Esophagus muscularis mucosa (tissue), 4 donors: ENCODE measurements around the gene LXN. TPM values are rescaled to one million over a fixed set of nuclear protein-coding genes. Genes with fewer than 3 reads are reported as not detected.

Experiments
- DNase-seq: peaks from one replicate; pipeline ENCODE4 v3.0.0-alpha.2; 2017; ENCODE audit errors: extremely low spot score
- H3K27ac ChIP-seq, 4 donors: fragments of 200-600 bp; sonication (generic); replicated peaks in 1 of 4; 1 replicate in 3 of 4; 2 replicates in 1 of 4; pipeline ENCODE4 v1.5.1; 2016 to 2019; ENCODE audit warnings: mild to moderate bottlenecking in 1 of 4
- H3K27me3 ChIP-seq, 4 donors: fragments of 200-600 bp; sonication (generic); one replicate each; pipeline versions ENCODE4 v1.5.1 to v1.6.0; 2016 to 2019
- H3K36me3 ChIP-seq, 4 donors: fragments of 200-600 bp; sonication (generic); one replicate each; pipeline ENCODE4 v1.5.1; 2016 to 2019
- H3K4me1 ChIP-seq, 4 donors: fragments of 200-600 bp; sonication (generic); one replicate each; pipeline ENCODE4 v1.5.1; 2016 to 2019
- H3K4me3 ChIP-seq, 4 donors: fragments of 200-600 bp; sonication (generic); 1 replicate in 2 of 4; 2 replicates in 2 of 4; pipeline ENCODE4 v1.5.1; 2016 to 2019; ENCODE audit warnings: mild to moderate bottlenecking in 4 of 4, moderate library complexity in 1 of 4
- H3K9me3 ChIP-seq, 4 donors: fragments of 200-600 bp; sonication (generic); 1 replicate in 3 of 4; 2 replicates in 1 of 4; pipeline ENCODE4 v1.5.1; 2016 to 2019
- EP300 ChIP-seq: sonication (generic); formaldehyde crosslinking; IDR thresholded peaks from one replicate; pipeline ENCODE4 v1.6.1; 2017; ENCODE audit warnings: antibody characterized with exemption
- POLR2A ChIP-seq: fragments of 450-650 bp; IDR thresholded peaks from one replicate; pipeline ENCODE4 v1.6.1; 2017; ENCODE audit warnings: antibody characterized with exemption, moderate library complexity, mild to moderate bottlenecking, low read depth
- POLR2AphosphoS5 ChIP-seq, 2 donors: sonication (generic); formaldehyde crosslinking; IDR thresholded peaks; one replicate each; pipeline ENCODE4 v1.6.1; 2017; ENCODE audit warnings: antibody characterized with exemption in 2 of 2
- WGBS: methylation state at CpG from one replicate; pipeline ENCODE4 v1.1.5; 2018; 5-methylcytosine and 5-hydroxymethylcytosine counted together
- intact Hi-C: fragments of 100-400 bp; cut with DNase I; formaldehyde crosslinking; loops from one replicate; pipeline ENCODE4 v1.15.1; 2023
- total RNA-seq, 4 donors: library from RNA; depleted of rRNA; stranded (reverse); fragments of >200 nt; gene quantifications; one replicate each; pipeline versions ENCODE4 v1.1.0 to v1.2.1, GENCODE V29; 2016
- TF ChIP-seq, protein P1 (sequence below), 3 experiments: fragments of 200-600 bp in 2 of 3; fragments of 450-650 bp in 1 of 3; sonication (generic) in 2 of 3; IDR thresholded peaks; one replicate each; pipeline ENCODE4 v1.5.1; 2017 to 2019; ENCODE audit warnings: antibody characterized with exemption in 3 of 3, mild to moderate bottlenecking in 2 of 3, moderate library complexity in 1 of 3

The LXN gene
- total RNA-seq, 4 donors from 2014 or later = 7.2 to 9.2 (median 7.9) TPM

DNA sequence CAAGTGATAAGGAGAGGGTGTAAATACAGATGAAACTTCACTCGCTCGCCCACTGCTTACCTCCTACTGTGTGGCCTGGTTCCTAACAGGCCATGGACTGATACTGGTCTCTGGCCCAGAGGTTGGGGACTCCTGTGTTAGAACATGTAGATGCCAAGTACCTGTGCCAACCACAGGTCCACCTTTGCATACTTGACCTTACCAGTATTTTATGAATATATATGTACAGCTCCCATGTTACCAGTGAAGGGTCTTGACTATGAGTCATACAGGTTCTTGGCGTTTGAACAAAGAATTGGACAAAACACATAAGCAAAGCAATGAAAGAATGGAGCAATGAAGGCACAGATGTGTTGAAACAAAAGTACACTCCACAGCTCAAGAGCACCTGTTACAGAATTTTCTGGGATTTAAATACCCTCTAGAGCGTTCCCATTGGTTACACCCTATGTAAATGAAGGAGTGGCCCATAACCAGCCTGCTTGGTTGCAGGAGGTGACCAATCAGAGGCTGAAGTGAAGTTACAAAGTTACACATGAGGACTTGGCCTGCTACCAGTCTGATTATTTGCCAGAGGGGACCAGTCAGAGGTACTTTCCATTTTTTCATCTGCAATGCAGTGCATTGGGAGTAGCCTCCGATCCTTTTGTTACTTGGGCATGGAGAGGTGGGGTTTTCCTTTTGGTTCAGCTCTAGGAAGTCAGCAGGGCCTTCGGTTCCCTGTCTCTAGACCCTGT, 29.8 kb downstream of the LXN start:
- Histone ChIP-seq H3K9me3 (no peaks in the 10 kb centered on the region), H3K4me3 (no peak overlapping the region), H3K4me1 (peaks cover 13 to 30% (median 23%) of the 10 kb centered on the region in 4 donors), H3K36me3 (peaks cover 0 to 16% (median 10%) of the 10 kb centered on the region in 4 donors), H3K27me3 (no peaks in the 10 kb centered on the region), H3K27ac (no peak overlapping the region)
- WGBS = 80% methylated on average over 6 of the region's 6 CpGs
- intact Hi-C loops = no loop called here
- TF ChIP-seq, protein P1, sequence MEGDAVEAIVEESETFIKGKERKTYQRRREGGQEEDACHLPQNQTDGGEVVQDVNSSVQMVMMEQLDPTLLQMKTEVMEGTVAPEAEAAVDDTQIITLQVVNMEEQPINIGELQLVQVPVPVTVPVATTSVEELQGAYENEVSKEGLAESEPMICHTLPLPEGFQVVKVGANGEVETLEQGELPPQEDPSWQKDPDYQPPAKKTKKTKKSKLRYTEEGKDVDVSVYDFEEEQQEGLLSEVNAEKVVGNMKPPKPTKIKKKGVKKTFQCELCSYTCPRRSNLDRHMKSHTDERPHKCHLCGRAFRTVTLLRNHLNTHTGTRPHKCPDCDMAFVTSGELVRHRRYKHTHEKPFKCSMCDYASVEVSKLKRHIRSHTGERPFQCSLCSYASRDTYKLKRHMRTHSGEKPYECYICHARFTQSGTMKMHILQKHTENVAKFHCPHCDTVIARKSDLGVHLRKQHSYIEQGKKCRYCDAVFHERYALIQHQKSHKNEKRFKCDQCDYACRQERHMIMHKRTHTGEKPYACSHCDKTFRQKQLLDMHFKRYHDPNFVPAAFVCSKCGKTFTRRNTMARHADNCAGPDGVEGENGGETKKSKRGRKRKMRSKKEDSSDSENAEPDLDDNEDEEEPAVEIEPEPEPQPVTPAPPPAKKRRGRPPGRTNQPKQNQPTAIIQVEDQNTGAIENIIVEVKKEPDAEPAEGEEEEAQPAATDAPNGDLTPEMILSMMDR (IDR thresholded peaks at IDR 0.05) = no peak
- DNase-seq = no peak

DNA sequence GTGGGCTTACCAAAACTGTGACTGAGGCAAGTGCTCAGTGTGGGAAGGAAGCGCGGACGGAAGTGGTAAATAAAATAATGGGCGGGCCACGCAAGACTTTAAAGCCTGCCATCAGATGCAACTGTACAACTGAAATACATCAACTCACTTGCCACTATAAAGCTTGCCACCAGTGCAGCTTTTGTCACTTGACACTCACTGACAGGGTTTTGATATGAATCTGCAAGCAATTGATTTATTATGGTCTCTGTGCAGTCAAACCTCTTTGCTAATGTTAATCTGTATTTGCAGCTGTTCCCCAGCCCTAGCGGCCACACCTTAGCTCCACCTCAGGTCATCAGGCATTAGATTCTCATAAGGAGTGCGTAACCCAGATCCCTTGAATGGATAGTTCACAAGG, 30.4 kb downstream of the LXN start:
- TF ChIP-seq POLR2A (no peak), POLR2AphosphoS5 (IDR thresholded peaks at IDR 0.05) (no peak), EP300 (no peak)
- TF ChIP-seq, protein P1 (IDR thresholded peaks at IDR 0.05) = no peak
- Histone ChIP-seq H3K4me1 (peaks cover 13 to 27% (median 23%) of the 10 kb centered on the region in 4 donors), H3K27me3 (no peaks in the 10 kb centered on the region), H3K4me3 (no peak overlapping the region), H3K27ac (no peak overlapping the region), H3K9me3 (no peaks in the 10 kb centered on the region), H3K36me3 (peaks cover 0 to 10% (median 7%) of the 10 kb centered on the region in 4 donors)
- intact Hi-C loops = no loop called here
- 83% methylated on average over 7 of the region's 7 CpGs for WGBS
- DNase-seq = no peak

DNA sequence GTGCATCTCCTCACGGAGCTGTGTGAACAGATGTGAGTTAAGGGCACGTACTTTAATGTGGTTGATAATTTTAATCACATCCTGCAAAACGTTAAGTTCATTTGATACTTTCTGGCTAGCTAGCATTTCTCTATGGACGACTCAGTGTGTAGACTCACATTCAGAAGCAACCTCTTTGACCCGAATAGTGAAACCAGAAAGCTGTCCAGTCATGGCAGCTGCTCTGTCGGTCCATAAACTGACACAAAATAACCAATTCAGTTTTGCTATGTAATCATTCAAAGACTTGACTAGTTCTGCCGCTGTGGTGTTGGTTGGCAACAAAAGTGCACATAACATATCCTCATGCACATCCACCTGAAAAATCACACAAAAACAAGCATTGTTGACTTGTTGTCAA, 31.8 kb downstream of the LXN start:
- 82% methylated on average over 7 of the region's 7 CpGs for WGBS
- no peaks in the 10 kb centered on the region for H3K9me3 ChIP-seq
- H3K4me1 ChIP-seq = peaks cover 7 to 14% (median 10%) of the 10 kb centered on the region in 4 donors
- H3K27me3 ChIP-seq = no peaks in the 10 kb centered on the region
- TF ChIP-seq POLR2AphosphoS5 (IDR thresholded peaks at IDR 0.05) (no peak), EP300 (no peak), POLR2A (no peak)
- TF ChIP-seq, protein P1 (IDR thresholded peaks at IDR 0.05) = no peak
- no peak overlapping the region for H3K27ac ChIP-seq
- intact Hi-C loops = no loop called here
- no peak for DNase-seq
- no peak overlapping the region for H3K4me3 ChIP-seq
- H3K36me3 ChIP-seq = no peaks in the 10 kb centered on the region

DNA sequence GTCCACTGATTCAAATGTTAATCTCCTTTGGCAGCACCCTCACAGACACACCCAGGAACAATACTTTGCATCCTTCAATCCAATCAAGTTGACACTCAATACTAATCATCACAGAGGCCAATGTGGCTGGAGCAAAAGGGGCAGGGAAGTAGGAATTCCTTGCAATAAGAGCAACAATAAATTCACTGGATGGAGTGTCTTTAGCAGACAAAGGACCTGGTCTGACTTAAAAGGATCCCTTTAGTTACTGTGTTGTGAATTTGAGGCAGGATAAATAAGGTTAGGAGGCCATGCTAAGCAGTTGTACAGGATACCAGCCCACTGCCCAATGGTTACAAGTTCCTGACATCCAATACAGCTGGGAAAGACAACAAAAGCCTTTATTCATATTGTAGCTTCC, 40.5 kb downstream of the LXN start:
- Histone ChIP-seq H3K9me3 (no peaks in the 10 kb centered on the region), H3K4me3 (no peak overlapping the region), H3K4me1 (no peaks in the 10 kb centered on the region), H3K27ac (no peak overlapping the region), H3K27me3 (no peaks in the 10 kb centered on the region), H3K36me3 (no peaks in the 10 kb centered on the region)
- no peak for DNase-seq
- TF ChIP-seq, protein P1 (IDR thresholded peaks at IDR 0.05) = no peak
- TF ChIP-seq POLR2A (no peak), POLR2AphosphoS5 (IDR thresholded peaks at IDR 0.05) (no peak), EP300 (no peak)
- intact Hi-C loops = no loop called here

DNA sequence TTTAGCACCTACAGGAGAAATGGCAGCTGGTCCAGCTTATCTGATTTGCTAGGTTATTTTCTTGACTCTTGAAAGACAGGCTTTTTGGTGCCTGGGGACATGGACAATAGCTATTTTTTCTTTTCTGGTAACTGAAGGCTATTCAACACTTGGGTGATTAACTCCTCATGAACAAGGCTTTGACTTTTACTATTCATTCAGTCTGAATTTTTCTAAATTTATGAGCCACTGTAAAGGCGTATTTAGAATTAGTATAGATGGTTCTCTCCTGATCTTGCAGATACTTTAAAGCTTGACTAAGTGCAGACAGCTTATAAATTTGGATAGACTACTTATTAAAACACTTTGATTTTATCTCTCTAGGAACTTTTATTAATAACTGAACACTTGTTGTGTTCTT, 46.6 kb downstream of the LXN start:
- H3K36me3 ChIP-seq = no peaks in the 10 kb centered on the region
- whole genome bisulfite sequencing = 97% methylated on average over 1 of the region's 1 CpG
- no peak for TF ChIP-seq POLR2A
- TF ChIP-seq POLR2AphosphoS5 (IDR thresholded peaks at IDR 0.05) = no peak
- TF ChIP-seq, protein P1 (IDR thresholded peaks at IDR 0.05) = no peak
- TF ChIP-seq EP300 = no peak
- intact Hi-C loops = no loop called here
- no peaks in the 10 kb centered on the region for H3K4me1 ChIP-seq
- no peak overlapping the region for H3K4me3 ChIP-seq
- H3K9me3 ChIP-seq = peaks cover 0 to 7% (median 3%) of the 10 kb centered on the region in 4 donors
- DNase-seq = no peak
- H3K27ac ChIP-seq = no peak overlapping the region
- no peaks in the 10 kb centered on the region for H3K27me3 ChIP-seq
